ENCODE data around the gene FAAP20.

Gene FAAP20

DNA sequence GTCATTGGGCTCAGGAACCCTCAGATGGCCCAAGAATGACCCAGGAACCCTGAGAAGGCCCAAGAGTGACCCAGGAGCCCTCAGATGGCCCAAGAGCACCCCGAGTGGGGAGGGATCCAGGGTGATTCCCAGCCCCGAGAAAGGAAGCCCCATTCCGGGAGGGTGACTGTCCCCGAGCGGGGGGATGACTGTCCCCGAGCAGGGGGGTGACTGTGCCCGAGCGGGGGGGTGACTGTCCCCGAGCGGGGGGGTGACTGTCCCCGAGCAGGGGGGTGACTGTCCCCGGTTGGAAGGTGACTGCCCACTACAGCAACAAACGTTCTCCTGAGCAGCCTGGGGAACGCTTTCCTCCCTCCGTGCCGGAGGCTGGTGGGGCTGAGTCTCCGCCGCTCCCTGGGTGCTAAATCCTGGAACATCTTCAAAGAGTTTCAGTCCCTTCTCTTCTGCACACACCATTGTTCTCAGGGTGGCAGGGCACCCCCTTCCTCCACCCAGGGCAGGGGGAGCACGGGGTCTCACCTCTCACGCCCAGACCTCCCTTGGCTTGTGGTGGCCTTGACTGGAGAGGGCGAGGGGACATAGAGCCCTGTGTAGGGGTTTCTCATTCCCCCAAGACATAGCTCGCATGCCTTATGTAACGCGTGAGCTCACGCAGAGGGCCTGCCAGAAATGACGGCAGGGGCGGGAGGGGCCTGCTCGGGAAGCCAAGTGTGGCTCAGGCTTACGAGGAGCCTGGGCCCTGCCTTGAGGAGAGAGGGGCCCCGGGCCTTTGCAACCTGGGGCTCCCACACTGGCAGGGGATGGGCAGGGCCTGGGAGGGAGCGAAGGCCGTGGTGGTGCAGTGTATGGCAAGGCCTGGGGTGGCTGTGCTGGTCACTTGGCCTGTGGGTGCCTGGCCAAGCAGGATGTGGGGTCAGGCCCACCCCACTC lies 19.3 kb upstream of the FAAP20 start:
- TF ChIP-seq, protein P1, sequence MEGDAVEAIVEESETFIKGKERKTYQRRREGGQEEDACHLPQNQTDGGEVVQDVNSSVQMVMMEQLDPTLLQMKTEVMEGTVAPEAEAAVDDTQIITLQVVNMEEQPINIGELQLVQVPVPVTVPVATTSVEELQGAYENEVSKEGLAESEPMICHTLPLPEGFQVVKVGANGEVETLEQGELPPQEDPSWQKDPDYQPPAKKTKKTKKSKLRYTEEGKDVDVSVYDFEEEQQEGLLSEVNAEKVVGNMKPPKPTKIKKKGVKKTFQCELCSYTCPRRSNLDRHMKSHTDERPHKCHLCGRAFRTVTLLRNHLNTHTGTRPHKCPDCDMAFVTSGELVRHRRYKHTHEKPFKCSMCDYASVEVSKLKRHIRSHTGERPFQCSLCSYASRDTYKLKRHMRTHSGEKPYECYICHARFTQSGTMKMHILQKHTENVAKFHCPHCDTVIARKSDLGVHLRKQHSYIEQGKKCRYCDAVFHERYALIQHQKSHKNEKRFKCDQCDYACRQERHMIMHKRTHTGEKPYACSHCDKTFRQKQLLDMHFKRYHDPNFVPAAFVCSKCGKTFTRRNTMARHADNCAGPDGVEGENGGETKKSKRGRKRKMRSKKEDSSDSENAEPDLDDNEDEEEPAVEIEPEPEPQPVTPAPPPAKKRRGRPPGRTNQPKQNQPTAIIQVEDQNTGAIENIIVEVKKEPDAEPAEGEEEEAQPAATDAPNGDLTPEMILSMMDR (IDR thresholded peaks at IDR 0.05; ENCODE audit: low read depth, low read length) = no peak
- H3K4me3 ChIP-seq (ENCODE audit: low read depth, low read length) = no peak overlapping the region

DNA sequence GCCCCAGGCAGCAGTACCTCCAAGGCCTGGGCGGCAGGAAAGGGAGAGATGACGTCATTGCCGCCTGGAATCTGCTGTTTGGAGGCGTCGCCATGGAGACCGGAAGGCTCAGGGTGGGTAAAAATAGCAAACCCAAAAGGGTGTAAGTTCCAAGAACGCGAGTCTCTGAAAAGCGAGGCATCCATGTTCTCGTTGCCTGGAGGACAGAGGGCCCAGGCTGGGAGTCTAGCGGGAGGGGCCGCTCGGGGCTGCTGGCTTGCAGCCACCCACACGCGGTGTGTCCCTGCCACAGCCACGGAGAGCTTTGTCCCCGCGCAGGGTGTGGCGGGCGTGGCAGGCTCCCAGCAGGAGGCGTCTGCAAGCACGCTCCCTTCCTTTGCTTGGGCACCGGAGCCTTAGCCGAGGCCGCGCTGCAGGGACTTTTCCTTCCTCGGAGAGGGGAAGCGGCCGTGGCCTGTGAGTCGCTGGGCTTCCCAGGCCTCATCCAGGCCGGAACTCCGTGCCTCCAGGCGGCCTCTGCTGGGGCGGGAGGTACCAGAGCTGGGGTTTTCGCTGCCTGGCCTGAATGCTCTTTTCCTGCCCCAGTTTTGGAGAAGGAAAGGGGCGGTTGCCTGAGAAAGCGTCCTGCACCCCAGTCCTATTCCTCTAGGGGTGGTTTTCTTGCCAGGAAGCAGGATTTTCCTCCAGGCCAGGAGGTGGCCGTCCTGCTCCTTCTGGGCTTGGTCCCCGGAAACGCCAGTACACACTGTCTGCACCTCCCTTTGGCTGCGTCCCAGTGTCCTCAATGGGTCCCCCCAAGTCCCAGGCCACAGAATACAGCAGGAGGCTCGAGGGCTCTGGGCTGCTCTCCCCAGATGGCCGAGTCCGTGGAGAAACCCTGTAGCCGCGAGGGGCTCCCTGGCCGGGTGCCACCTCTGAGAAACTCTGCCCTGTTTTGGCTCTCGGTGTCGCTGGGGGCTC lies 18.2 kb upstream of the FAAP20 start:
- peak overlapping the region; percentile 46 for H3K4me3 ChIP-seq (ENCODE audit: low read depth, low read length)
- TF ChIP-seq, protein P1 (IDR thresholded peaks at IDR 0.05; ENCODE audit: low read depth, low read length) = 0 out of 2 replicates have a peak, but pooled peaks have one; percentile 17

GRCh38 chr1:2212274-2212531 lies 17.6 kb upstream of the FAAP20 start:
- TF ChIP-seq, protein P1 (IDR thresholded peaks at IDR 0.05; ENCODE audit: low read depth, low read length) = no peak
- H3K4me3 ChIP-seq (ENCODE audit: low read depth, low read length) = no peak overlapping the region

DNA sequence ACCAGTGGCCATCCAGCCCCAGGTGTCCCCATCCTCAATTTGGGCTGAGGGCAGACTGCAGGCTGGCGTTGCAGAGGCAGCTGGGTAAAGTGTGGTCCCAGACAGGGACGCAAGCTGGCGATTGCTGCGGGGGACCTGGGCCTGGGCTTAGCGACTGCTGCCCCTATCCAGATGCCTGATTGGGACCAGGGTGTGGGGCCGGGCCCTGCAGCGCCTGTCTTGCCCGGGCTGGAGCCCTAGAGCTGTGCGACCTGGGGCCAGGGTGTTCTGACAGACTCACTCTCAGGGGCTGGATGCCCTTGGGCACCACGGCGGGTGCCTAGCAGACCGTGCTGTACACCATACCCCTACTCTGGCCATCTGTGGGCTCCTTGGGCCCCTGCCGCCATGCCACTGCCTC lies 16.2 kb upstream of the FAAP20 start:
- H3K4me3 ChIP-seq (ENCODE audit: low read depth, low read length) = no peak overlapping the region
- TF ChIP-seq, protein P1 (IDR thresholded peaks at IDR 0.05; ENCODE audit: low read depth, low read length) = no peak

GRCh38 chr1:2210084-2210653 lies 15.6 kb upstream of the FAAP20 start:
- TF ChIP-seq, protein P1 (IDR thresholded peaks at IDR 0.05; ENCODE audit: low read depth, low read length) = no peak
- H3K4me3 ChIP-seq (ENCODE audit: low read depth, low read length) = no peak overlapping the region

GRCh38 chr1:2209400-2210083 lies 15.0 kb upstream of the FAAP20 start:
- H3K4me3 ChIP-seq (ENCODE audit: low read depth, low read length) = no peak overlapping the region
- TF ChIP-seq, protein P1 (IDR thresholded peaks at IDR 0.05; ENCODE audit: low read depth, low read length) = no peak

All from WI38 (cell line).